ENCODE results near the gene CNN3.

GRCh38 chr1:94925004-94925403 is 1.9 kb downstream of the CNN3 start:
- TF ChIP-seq POLR2AphosphoS5 (IDR thresholded peaks at IDR 0.05; ENCODE audit: borderline replicate concordance, low read depth, low read length) (no peak), EZH2 (IDR thresholded peaks at IDR 0.05) (no peak), FOXP2 (optimal IDR thresholded peaks at IDR 0.05; ENCODE audit: control extremely low read depth, extremely low read length, insufficient read depth) (no peak)
